Measurements from ENCODE around the gene RNF167. TPM values are rescaled to one million over a fixed set of nuclear protein-coding genes. Genes with fewer than 3 reads are reported as not detected.

Gene RNF167
- polyA plus RNA-seq, 1 donor (not counting 4 experiments of a cell fraction or from before 2014, with no cell fraction given) = 101 TPM

GRCh38 chr17:4947411-4948165 is 7.5 kb downstream of the RNF167 start:
- dilution Hi-C loops (cut with MboI; ENCODE audit: extremely low pct_ligation_motif_present, low sequenced_read_pairs) = loop anchor here (10.0 kb wide), 1 partner anchor 57 kb away; no protein-coding TSS in a partner anchor
- Histone ChIP-seq H3K9me1 (ENCODE audit: control insufficient read depth, extremely low read depth, insufficient read depth, low read length) (no peaks in the 10 kb centered on the region), H3K27me3 (ENCODE audit: control insufficient read depth, extremely low read depth, insufficient read depth, low read length) (no peaks in the 10 kb centered on the region), H3K4me3 (ENCODE audit: control insufficient read depth in 2 of 3, extremely low read depth in 1 of 3, insufficient read depth in 2 of 3, low read depth in 1 of 3, low read length in 3 of 3) (peak overlapping the region; percentile 96 to 99 (median 97)), H3K9ac (ENCODE audit: control insufficient read depth, extremely low read depth, insufficient read depth, low read length) (peak overlapping the region; percentile 94), H3K9me3 (ENCODE audit: control insufficient read depth, low read depth, low read length) (no peaks in the 10 kb centered on the region), H4K20me1 (ENCODE audit: control insufficient read depth, extremely low read depth, insufficient read depth, low read length) (peaks cover 15% of the 10 kb centered on the region), H3K27ac (ENCODE audit: control insufficient read depth, insufficient read depth, low read length) (peak overlapping the region; percentile 89), H2AFZ (ENCODE audit: control insufficient read depth, low read length) (no peak overlapping the region), H3K4me2 (ENCODE audit: control insufficient read depth, extremely low read depth, insufficient read depth, low read depth, low read length) (peak overlapping the region; percentile 100), H3K4me1 (ENCODE audit: control insufficient read depth, extremely low read depth, insufficient read depth, low read length) (peaks cover 34% of the 10 kb centered on the region), H3K36me3 (ENCODE audit: control insufficient read depth in 2 of 2, extremely low read depth in 1 of 2, insufficient read depth in 2 of 2, low read length in 2 of 2) (peaks cover 23 to 31% of the 10 kb centered on the region in 2 experiments), H3K79me2 (ENCODE audit: control insufficient read depth, insufficient read depth, low read length) (peaks cover 40% of the 10 kb centered on the region)
- TF ChIP-seq CTCF (optimal IDR thresholded peaks at IDR 0.05 in 1 of 3, IDR thresholded peaks at IDR 0.05 in 1 of 3, conservative IDR thresholded peaks at IDR 0.05 in 1 of 3; ENCODE audit: extremely low read depth in 1 of 3, insufficient read depth in 2 of 3, low read length in 3 of 3) (no peak), EZH2 (IDR thresholded peaks at IDR 0.05; ENCODE audit: low read length) (no peak)
- no peak for FAIRE-seq
- no peak for DNase-seq (ENCODE audit: low read depth, low spot score)

- peaks cover 39% of the 10 kb centered on the region for H3K4me1 ChIP-seq (ENCODE audit: control insufficient read depth, extremely low read depth, insufficient read depth, low read length)
- no peak for TF ChIP-seq EZH2 (IDR thresholded peaks at IDR 0.05; ENCODE audit: low read length)
- TF ChIP-seq CTCF (optimal IDR thresholded peaks at IDR 0.05 in 1 of 3, IDR thresholded peaks at IDR 0.05 in 1 of 3, conservative IDR thresholded peaks at IDR 0.05 in 1 of 3; ENCODE audit: extremely low read depth in 1 of 3, insufficient read depth in 2 of 3, low read length in 3 of 3) = no peak
- peaks cover 17 to 24% of the 10 kb centered on the region in 2 experiments for H3K36me3 ChIP-seq (ENCODE audit: control insufficient read depth in 2 of 2, extremely low read depth in 1 of 2, insufficient read depth in 2 of 2, low read length in 2 of 2)
- H4K20me1 ChIP-seq (ENCODE audit: control insufficient read depth, extremely low read depth, insufficient read depth, low read length) = peaks cover 15% of the 10 kb centered on the region
- dilution Hi-C loops (cut with MboI; ENCODE audit: extremely low pct_ligation_motif_present, low sequenced_read_pairs) = loop anchor here (10.0 kb wide), 1 partner anchor 56 kb away; no protein-coding TSS in a partner anchor
- H2AFZ ChIP-seq (ENCODE audit: control insufficient read depth, low read length) = peak within 1 kb of the TSS; percentile 51
- peak within 1 kb of the TSS; percentile 89 for H3K4me2 ChIP-seq (ENCODE audit: control insufficient read depth, extremely low read depth, insufficient read depth, low read depth, low read length)
- DNase-seq (ENCODE audit: low read depth, low spot score) (no peak), FAIRE-seq (no peak)
- H3K79me2 ChIP-seq (ENCODE audit: control insufficient read depth, insufficient read depth, low read length) = peaks cover 33% of the 10 kb centered on the region
- peaks cover 1% of the 10 kb centered on the region for H3K9me1 ChIP-seq (ENCODE audit: control insufficient read depth, extremely low read depth, insufficient read depth, low read length)
- no peaks in the 10 kb centered on the region for H3K9me3 ChIP-seq (ENCODE audit: control insufficient read depth, low read depth, low read length)
- peak within 1 kb of the TSS; percentile 94 for H3K9ac ChIP-seq (ENCODE audit: control insufficient read depth, extremely low read depth, insufficient read depth, low read length)
- peak within 1 kb of the TSS; percentile 98 for H3K27ac ChIP-seq (ENCODE audit: control insufficient read depth, insufficient read depth, low read length)
- H3K4me3 ChIP-seq (ENCODE audit: control insufficient read depth in 2 of 3, extremely low read depth in 1 of 3, insufficient read depth in 2 of 3, low read depth in 1 of 3, low read length in 3 of 3) = peak within 1 kb of the TSS; percentile 96 to 99 (median 97)
- no peaks in the 10 kb centered on the region for H3K27me3 ChIP-seq (ENCODE audit: control insufficient read depth, extremely low read depth, insufficient read depth, low read length)
These were observed 8.3 kb downstream of the RNF167 start, which contains the start of gene PFN1 for GRCh38 chr17:4948166-4948930. Gene PFN1 (minus strand): TSS chr17:4948530. CDS start chr17:4948394, 136 bp downstream.

All from keratinocyte (primary cell).